ENCODE measurements around the gene TBC1D3L.
"Not testable (repeated sequence)": the region's sequence is repeated elsewhere in the genome, so short reads cannot be mapped to it uniquely, and the experiment has no call there.

TBC1D3L gene

DNA sequence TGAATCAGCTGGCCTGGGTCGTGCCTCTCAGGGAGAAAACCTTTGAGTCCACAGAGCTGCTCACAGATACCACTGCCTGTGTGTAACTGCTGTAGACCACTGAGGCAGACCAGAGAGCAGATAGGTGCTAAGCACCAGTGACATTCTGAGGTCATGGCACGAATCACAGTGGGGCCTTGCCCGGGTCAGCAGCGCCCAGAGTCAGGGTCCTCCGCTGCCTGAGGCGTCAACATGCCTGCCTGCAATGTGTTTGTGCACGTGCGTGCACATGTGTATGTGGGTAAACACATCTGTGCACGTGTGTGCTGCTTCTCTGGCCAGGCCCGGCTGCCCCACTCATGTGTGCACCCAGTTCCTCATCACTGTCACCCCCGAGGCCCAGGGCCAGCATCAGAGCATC lies at the start of gene TBC1D3L:
TBC1D3L (minus strand) TSS at position 101 of the 400 bp plus-strand sequence. CDS start 1,540 bp downstream, outside the sequence.
- not testable (repeated sequence) for DNase-seq

DNA sequence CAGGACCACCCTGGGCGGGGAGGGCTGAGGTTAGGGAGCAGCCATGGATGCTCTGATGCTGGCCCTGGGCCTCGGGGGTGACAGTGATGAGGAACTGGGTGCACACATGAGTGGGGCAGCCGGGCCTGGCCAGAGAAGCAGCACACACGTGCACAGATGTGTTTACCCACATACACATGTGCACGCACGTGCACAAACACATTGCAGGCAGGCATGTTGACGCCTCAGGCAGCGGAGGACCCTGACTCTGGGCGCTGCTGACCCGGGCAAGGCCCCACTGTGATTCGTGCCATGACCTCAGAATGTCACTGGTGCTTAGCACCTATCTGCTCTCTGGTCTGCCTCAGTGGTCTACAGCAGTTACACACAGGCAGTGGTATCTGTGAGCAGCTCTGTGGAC lies 14.8 kb upstream of the TBC1D3L start, which contains the start of gene TBC1D3D:
TBC1D3D (plus strand) TSS at position 301 of the 400 bp plus-strand sequence. CDS start 1,585 bp downstream, outside the sequence.
- not testable (repeated sequence) for DNase-seq

Measured in activated CD4-positive, alpha-beta T cell treated with anti-CD3 and anti-CD28 coated beads, Interleukin-2, Interleukin-6, amounts not matched to agents 100 ng/mL and 50 ng/mL, durations not matched to agents 16 hours and 8 hours (primary cell).